ENCODE measurements around the gene UNC5C. TPM values are rescaled to one million over a fixed set of nuclear protein-coding genes. Genes with fewer than 3 reads are reported as not detected.

Gene UNC5C
- total RNA-seq, 1 donor from 2014 or later, result 2.0 TPM

DNA sequence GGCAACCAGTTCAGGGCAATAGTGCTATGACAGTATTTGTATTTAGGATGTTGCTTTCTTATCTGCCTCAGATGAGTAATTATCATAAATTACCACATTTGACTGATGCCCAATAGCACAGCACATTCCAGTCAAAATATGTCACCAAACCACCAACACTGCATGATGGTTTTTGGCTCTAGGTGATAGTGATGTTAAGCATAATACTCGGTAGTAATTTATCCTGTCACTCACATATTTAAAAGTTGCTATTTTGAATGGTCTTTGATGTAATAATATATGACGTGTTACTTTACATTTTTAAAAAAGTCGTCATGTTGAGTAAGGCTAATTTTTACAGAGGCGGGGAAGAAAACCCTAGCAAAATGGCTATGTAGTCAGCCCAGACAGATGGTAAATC, 42.5 kb downstream of the UNC5C start:
- Histone ChIP-seq H3K4me1 (no peaks in the 10 kb centered on the region), H3K27me3 (ENCODE audit: low read depth) (no peaks in the 10 kb centered on the region), H3K4me3 (no peak overlapping the region), H3K27ac (replicated peaks) (no peak overlapping the region), H3K36me3 (no peaks in the 10 kb centered on the region), H3K9me3 (replicated peaks) (no peaks in the 10 kb centered on the region)
- intact Hi-C loops (cut with micrococcal nuclease), result no loop called here
- TF ChIP-seq, protein P1, sequence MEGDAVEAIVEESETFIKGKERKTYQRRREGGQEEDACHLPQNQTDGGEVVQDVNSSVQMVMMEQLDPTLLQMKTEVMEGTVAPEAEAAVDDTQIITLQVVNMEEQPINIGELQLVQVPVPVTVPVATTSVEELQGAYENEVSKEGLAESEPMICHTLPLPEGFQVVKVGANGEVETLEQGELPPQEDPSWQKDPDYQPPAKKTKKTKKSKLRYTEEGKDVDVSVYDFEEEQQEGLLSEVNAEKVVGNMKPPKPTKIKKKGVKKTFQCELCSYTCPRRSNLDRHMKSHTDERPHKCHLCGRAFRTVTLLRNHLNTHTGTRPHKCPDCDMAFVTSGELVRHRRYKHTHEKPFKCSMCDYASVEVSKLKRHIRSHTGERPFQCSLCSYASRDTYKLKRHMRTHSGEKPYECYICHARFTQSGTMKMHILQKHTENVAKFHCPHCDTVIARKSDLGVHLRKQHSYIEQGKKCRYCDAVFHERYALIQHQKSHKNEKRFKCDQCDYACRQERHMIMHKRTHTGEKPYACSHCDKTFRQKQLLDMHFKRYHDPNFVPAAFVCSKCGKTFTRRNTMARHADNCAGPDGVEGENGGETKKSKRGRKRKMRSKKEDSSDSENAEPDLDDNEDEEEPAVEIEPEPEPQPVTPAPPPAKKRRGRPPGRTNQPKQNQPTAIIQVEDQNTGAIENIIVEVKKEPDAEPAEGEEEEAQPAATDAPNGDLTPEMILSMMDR (IDR thresholded peaks at IDR 0.05; ENCODE audit: borderline replicate concordance), result no peak
- DNase-seq, result no peak

DNA sequence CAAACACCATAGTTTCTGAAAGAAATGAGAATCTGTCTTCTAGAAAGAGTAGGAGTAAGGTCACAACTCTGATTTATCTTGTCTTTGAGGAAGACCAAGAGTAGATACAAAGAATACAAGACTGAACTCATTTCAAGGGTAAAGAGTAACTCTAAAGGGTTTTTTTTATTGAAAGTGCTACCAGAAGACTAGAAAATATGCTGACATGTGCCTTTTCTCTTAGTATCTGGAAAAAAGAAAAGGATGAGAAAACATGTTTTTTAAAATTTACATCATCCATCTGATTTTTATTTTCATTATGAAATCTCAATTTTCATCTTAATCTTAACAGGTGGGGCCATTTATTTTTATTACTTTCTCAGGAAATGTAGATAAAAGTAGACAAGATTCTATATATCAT, 43.0 kb downstream of the UNC5C start:
- peak overlapping the region; percentile 53 for H3K27ac ChIP-seq (replicated peaks)
- intact Hi-C loops (cut with micrococcal nuclease), result no loop called here
- TF ChIP-seq, protein P1 (IDR thresholded peaks at IDR 0.05; ENCODE audit: borderline replicate concordance), result no peak
- no peak overlapping the region for H3K4me3 ChIP-seq
- no peaks in the 10 kb centered on the region for H3K27me3 ChIP-seq (ENCODE audit: low read depth)
- DNase-seq, result no peak
- no peaks in the 10 kb centered on the region for H3K9me3 ChIP-seq (replicated peaks)
- H3K36me3 ChIP-seq, result no peaks in the 10 kb centered on the region
- no peaks in the 10 kb centered on the region for H3K4me1 ChIP-seq

DNA sequence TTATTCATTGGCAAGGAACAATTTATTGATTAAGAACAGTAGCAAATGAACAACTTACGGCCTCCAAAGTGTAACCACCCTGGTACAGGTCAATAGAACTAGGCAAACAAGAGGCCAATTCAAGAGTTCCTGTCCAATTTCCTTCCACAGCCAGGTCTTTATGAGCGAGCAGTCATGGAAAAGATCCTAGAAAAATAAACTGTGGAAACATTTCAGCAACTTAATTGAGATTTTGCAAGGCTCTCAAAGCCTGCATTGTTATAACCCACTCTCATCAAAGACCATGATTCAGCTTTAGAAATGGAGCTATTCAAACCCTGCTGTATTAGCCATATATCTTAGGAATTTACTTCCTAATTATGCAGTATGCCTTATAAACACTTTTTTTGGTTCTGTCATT, 43.6 kb downstream of the UNC5C start:
- DNase-seq, result no peak
- no peaks in the 10 kb centered on the region for H3K36me3 ChIP-seq
- TF ChIP-seq, protein P1 (IDR thresholded peaks at IDR 0.05; ENCODE audit: borderline replicate concordance), result no peak
- H3K4me3 ChIP-seq, result no peak overlapping the region
- peak overlapping the region; percentile 53 for H3K27ac ChIP-seq (replicated peaks)
- intact Hi-C loops (cut with micrococcal nuclease), result no loop called here
- no peaks in the 10 kb centered on the region for H3K4me1 ChIP-seq
- no peaks in the 10 kb centered on the region for H3K9me3 ChIP-seq (replicated peaks)
- no peaks in the 10 kb centered on the region for H3K27me3 ChIP-seq (ENCODE audit: low read depth)

DNA sequence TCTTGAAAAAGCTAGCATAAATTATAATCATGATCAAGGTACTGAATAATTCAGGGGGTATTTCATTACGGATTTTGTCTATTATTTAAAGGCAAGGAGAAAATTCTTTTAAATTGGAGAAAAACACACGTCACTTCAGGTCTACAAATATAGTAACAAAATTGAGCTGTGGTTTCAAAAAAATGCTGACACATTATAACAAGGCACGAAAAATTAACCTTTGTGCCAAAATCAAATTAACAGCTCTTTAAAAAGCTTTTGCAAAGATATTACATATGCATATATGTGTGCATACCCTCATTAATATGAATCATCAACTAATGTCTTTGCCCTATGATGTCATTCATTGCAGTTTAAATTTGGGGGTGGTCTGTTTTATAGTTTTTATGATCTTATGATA, 44.3 kb downstream of the UNC5C start:
- no peak for DNase-seq
- intact Hi-C loops (cut with micrococcal nuclease), result no loop called here
- Histone ChIP-seq H3K9me3 (replicated peaks) (no peaks in the 10 kb centered on the region), H3K4me1 (no peaks in the 10 kb centered on the region), H3K36me3 (no peaks in the 10 kb centered on the region), H3K27me3 (ENCODE audit: low read depth) (no peaks in the 10 kb centered on the region), H3K27ac (replicated peaks) (no peak overlapping the region), H3K4me3 (no peak overlapping the region)
- TF ChIP-seq, protein P1 (IDR thresholded peaks at IDR 0.05; ENCODE audit: borderline replicate concordance), result no peak

DNA sequence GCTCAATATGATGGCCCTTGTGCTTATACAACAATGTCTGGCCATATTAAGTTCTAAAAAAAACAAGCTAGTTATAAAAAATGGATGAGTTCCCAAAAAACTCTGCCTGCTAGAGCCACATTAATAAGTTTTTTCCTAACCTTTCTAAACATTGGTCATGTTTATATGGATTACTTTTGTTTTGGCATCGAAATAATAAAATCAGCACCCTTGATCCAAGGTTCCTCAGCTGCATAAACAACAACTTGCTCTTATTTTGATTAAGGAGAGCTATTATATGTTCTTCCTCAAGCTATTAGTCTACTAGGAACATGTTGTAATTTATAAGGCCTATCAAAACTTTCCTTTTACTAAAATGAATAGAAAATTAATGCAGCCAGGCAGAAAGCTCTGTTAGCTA, 48.4 kb downstream of the UNC5C start:
- no peak overlapping the region for H3K27ac ChIP-seq (replicated peaks)
- H3K9me3 ChIP-seq (replicated peaks), result no peaks in the 10 kb centered on the region
- intact Hi-C loops (cut with micrococcal nuclease), result no loop called here
- no peaks in the 10 kb centered on the region for H3K36me3 ChIP-seq
- no peak for DNase-seq
- no peak overlapping the region for H3K4me3 ChIP-seq
- TF ChIP-seq, protein P1 (IDR thresholded peaks at IDR 0.05; ENCODE audit: borderline replicate concordance), result no peak
- H3K4me1 ChIP-seq, result no peaks in the 10 kb centered on the region
- H3K27me3 ChIP-seq (ENCODE audit: low read depth), result no peaks in the 10 kb centered on the region

DNA sequence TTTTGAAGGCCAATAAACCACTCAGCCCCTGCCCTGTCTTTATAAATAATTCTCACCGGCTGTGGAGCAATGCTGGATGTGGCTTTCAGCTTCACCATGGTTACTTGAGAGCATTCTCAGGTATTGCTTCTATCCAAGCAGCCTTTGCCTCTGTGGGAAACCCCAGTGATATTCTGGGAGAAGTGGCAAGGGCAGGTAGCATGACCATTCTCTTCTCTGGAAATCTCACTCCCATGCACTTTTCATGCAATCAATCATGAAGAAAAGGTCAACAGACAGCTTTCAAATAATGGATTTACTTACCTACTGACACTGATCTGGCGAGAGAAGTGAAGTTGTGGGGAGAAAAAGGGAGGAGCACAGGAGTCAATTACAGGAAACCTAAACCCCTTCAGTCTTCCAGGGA, 49.5 kb downstream of the UNC5C start:
- H3K36me3 ChIP-seq, result no peaks in the 10 kb centered on the region
- intact Hi-C loops (cut with micrococcal nuclease), result no loop called here
- no peaks in the 10 kb centered on the region for H3K4me1 ChIP-seq
- H3K9me3 ChIP-seq (replicated peaks), result no peaks in the 10 kb centered on the region
- TF ChIP-seq, protein P1 (IDR thresholded peaks at IDR 0.05; ENCODE audit: borderline replicate concordance), result no peak
- H3K27ac ChIP-seq (replicated peaks), result no peak overlapping the region
- no peak overlapping the region for H3K4me3 ChIP-seq
- no peaks in the 10 kb centered on the region for H3K27me3 ChIP-seq (ENCODE audit: low read depth)
- DNase-seq, result no peak

Measured in left ventricle myocardium inferior (tissue), 1 donor.